ENCODE data around the gene ITGA5. TPM values are rescaled to one million over a fixed set of nuclear protein-coding genes. Genes with fewer than 3 reads are reported as not detected.

The ITGA5 gene
- total RNA-seq, 1 experiment from 2014 or later, result 12.2 TPM

DNA sequence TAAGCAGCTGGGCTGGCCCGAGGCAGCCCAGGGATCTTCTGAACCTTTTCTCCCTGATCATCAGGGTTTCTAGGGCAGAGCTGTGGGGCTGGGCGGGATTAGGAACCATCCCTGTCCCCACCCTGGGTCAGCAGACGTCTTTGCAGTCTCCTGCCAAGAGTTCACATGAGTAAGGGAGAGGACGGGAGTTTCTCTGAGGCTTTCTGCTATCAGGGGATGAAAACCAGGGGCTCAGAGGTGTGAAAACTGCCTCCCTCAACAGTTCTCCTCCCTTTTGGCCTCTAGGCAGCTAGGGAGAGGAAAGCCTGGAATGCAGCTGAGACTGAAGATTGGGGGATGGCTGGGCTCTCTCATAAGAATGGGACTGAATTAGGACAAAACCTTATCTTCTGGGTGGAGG lies 42.5 kb downstream of the ITGA5 start:
- no CpG with 5 or more reads among the region's 4 CpGs for WGBS (ENCODE audit: extremely low coverage, insufficient read length, low lambda C conversion rate)
- Mint-ChIP-seq H3K36me3 (ENCODE audit: insufficient read depth in 1 of 3, low read depth in 3 of 3) (peaks cover 7 to 45% (median 15%) of the 10 kb centered on the region in 3 experiments; a peak in 6 of 7 replicates), H3K4me3 (no peak overlapping the region), H3K27me3 (ENCODE audit: low read depth) (peaks cover 31% of the 10 kb centered on the region), H3K27ac (no peak overlapping the region; a peak in 1 of 7 replicates), H3K9me3 (no peaks in the 10 kb centered on the region), H3K4me1 (peaks cover 16 to 17% of the 10 kb centered on the region in 2 experiments)
- Histone ChIP-seq H4K20me1 (ENCODE audit: control insufficient read depth, insufficient read depth, insufficient read length) (no peaks in the 10 kb centered on the region), H2BK5ac (ENCODE audit: insufficient read length, low read length) (no peak overlapping the region), H3K9me3 (ENCODE audit: control insufficient read depth, low read depth, low read length) (no peaks in the 10 kb centered on the region), H3K79me1 (ENCODE audit: insufficient read depth, low read depth, low read length, poor library complexity, severe bottlenecking) (no peaks in the 10 kb centered on the region), H3K18ac (ENCODE audit: insufficient read length, low read depth, low read length) (no peak overlapping the region), H3K4ac (ENCODE audit: low read depth, low read length) (no peak overlapping the region), H3T11ph (ENCODE audit: low read length) (no peak overlapping the region), H2AFZ (ENCODE audit: low read length) (no peak overlapping the region), H3K14ac (ENCODE audit: insufficient read depth, low read length) (no peak overlapping the region), H4K5ac (ENCODE audit: insufficient read length, low read depth, low read length) (no peak overlapping the region), H3K23ac (ENCODE audit: insufficient read length, low read depth, low read length) (no peak overlapping the region), H3K4me1 (ENCODE audit: insufficient read depth, low read length) (no peaks in the 10 kb centered on the region), H2AK5ac (ENCODE audit: insufficient read length, low read length) (no peak overlapping the region), H2BK120ac (ENCODE audit: low read depth, low read length, poor library complexity, severe bottlenecking) (no peak overlapping the region), H2BK12ac (ENCODE audit: insufficient read length, low read depth, low read length) (no peak overlapping the region), H2BK20ac (ENCODE audit: low read depth, low read length, poor library complexity, severe bottlenecking) (no peak overlapping the region), H3K23me2 (ENCODE audit: insufficient read length, low read depth, low read length, poor library complexity, severe bottlenecking) (no peaks in the 10 kb centered on the region), H3K27ac (ENCODE audit: insufficient read length, low read depth, low read length) (no peak overlapping the region), H4K8ac (replicated peaks; ENCODE audit: insufficient read length, low read depth, low read length) (no peak overlapping the region), H3K79me2 (ENCODE audit: insufficient read depth, low read length) (no peaks in the 10 kb centered on the region), H3K56ac (ENCODE audit: insufficient read length, low read depth, low read length) (no peak overlapping the region), H3K27me3 (ENCODE audit: insufficient read depth, low read length) (no peaks in the 10 kb centered on the region; the same call in 1 of the 2 replicates), H3K4me2 (ENCODE audit: insufficient read depth, insufficient read length, low read length) (no peak overlapping the region), H2BK15ac (ENCODE audit: low read depth, low read length) (no peak overlapping the region), H4K91ac (ENCODE audit: insufficient read length, low read depth, low read length) (no peak overlapping the region), H3K9ac (ENCODE audit: extremely low read depth, insufficient read length, low read length) (no peak overlapping the region)
- DNase-seq, result no peak
- no peak for TF ChIP-seq CTCF (conservative IDR thresholded peaks at IDR 0.05)
